ENCODE results near the gene NIP7. TPM values are rescaled to one million over a fixed set of nuclear protein-coding genes. Genes with fewer than 3 reads are reported as not detected.

NIP7 gene
- total and polyA plus RNA-seq, 9 donors: 5.7 to 24.6 (median 16.6) TPM

GRCh38 chr16:69364088-69364487 is 24.5 kb downstream of the NIP7 start:
- TF ChIP-seq CTCF (IDR thresholded peaks at IDR 0.05) (no peak), EP300 (IDR thresholded peaks at IDR 0.05) (no peak), POLR2A (IDR thresholded peaks at IDR 0.05) (no peak)
- Histone ChIP-seq H3K9me3 (no peaks in the 10 kb centered on the region), H3K27me3 (no peaks in the 10 kb centered on the region), H3K4me1 (ENCODE audit: insufficient read depth) (no peaks in the 10 kb centered on the region), H3K4me3 (no peak overlapping the region), H3K27ac (no peak overlapping the region), H3K36me3 (no peaks in the 10 kb centered on the region)
- intact Hi-C loops (cut with DNase I): no loop called here
- no peak for DNase-seq
- 80 to 90% (median 88%) methylated on average over 2 of the region's 2 CpGs for WGBS, 3 donors

- H3K27ac ChIP-seq: no peak overlapping the region
- 75 to 83% (median 82%) methylated on average over 2 of the region's 2 CpGs for WGBS, 3 donors
- no peak for DNase-seq
- no peak overlapping the region for H3K4me3 ChIP-seq
- H3K36me3 ChIP-seq: no peaks in the 10 kb centered on the region
- no peaks in the 10 kb centered on the region for H3K4me1 ChIP-seq (ENCODE audit: insufficient read depth)
- TF ChIP-seq EP300 (IDR thresholded peaks at IDR 0.05) (no peak), POLR2A (IDR thresholded peaks at IDR 0.05) (no peak), CTCF (IDR thresholded peaks at IDR 0.05) (no peak)
- no peaks in the 10 kb centered on the region for H3K27me3 ChIP-seq
- H3K9me3 ChIP-seq: no peaks in the 10 kb centered on the region
- intact Hi-C loops (cut with DNase I): no loop called here
Measured at GRCh38 chr16:69365901-69366300, 26.3 kb downstream of the NIP7 start.

GRCh38 chr16:69366431-69366830 is 26.9 kb downstream of the NIP7 start:
- 87 to 91% (median 89%) methylated on average over 7 of the region's 7 CpGs for WGBS, 3 donors
- intact Hi-C loops (cut with DNase I): no loop called here
- Histone ChIP-seq H3K36me3 (no peaks in the 10 kb centered on the region), H3K4me1 (ENCODE audit: insufficient read depth) (no peaks in the 10 kb centered on the region), H3K4me3 (no peak overlapping the region), H3K27ac (no peak overlapping the region), H3K27me3 (no peaks in the 10 kb centered on the region), H3K9me3 (no peaks in the 10 kb centered on the region)
- no peak for TF ChIP-seq CTCF (IDR thresholded peaks at IDR 0.05)
- no peak for TF ChIP-seq POLR2A (IDR thresholded peaks at IDR 0.05)
- TF ChIP-seq EP300 (IDR thresholded peaks at IDR 0.05): no peak
- DNase-seq: no peak

GRCh38 chr16:69367980-69368379 is 28.4 kb downstream of the NIP7 start:
- no peak for DNase-seq

More at GRCh38 chr16:69367980-69368379, 28.4 kb downstream of the NIP7 start:
- H3K27me3 ChIP-seq: no peaks in the 10 kb centered on the region
- no peak overlapping the region for H3K4me3 ChIP-seq
- no peak for TF ChIP-seq EP300 (IDR thresholded peaks at IDR 0.05)
- TF ChIP-seq POLR2A (IDR thresholded peaks at IDR 0.05): no peak
- TF ChIP-seq CTCF (IDR thresholded peaks at IDR 0.05): no peak
- H3K4me1 ChIP-seq (ENCODE audit: insufficient read depth): no peaks in the 10 kb centered on the region
- H3K9me3 ChIP-seq: no peaks in the 10 kb centered on the region
- H3K27ac ChIP-seq: no peak overlapping the region
- H3K36me3 ChIP-seq: no peaks in the 10 kb centered on the region
- intact Hi-C loops (cut with DNase I): no loop called here
- WGBS, 3 donors: 65 to 78% (median 71%) methylated on average over 7 of the region's 7 CpGs
